Measurements from ENCODE around the gene CNNM4. TPM values are rescaled to one million over a fixed set of nuclear protein-coding genes. Genes with fewer than 3 reads are reported as not detected.

CNNM4 gene
- polyA plus RNA-seq, 6 donors from 2014 or later: 3.3 to 9.4 (median 6.3) TPM; not detected in 1

DNA sequence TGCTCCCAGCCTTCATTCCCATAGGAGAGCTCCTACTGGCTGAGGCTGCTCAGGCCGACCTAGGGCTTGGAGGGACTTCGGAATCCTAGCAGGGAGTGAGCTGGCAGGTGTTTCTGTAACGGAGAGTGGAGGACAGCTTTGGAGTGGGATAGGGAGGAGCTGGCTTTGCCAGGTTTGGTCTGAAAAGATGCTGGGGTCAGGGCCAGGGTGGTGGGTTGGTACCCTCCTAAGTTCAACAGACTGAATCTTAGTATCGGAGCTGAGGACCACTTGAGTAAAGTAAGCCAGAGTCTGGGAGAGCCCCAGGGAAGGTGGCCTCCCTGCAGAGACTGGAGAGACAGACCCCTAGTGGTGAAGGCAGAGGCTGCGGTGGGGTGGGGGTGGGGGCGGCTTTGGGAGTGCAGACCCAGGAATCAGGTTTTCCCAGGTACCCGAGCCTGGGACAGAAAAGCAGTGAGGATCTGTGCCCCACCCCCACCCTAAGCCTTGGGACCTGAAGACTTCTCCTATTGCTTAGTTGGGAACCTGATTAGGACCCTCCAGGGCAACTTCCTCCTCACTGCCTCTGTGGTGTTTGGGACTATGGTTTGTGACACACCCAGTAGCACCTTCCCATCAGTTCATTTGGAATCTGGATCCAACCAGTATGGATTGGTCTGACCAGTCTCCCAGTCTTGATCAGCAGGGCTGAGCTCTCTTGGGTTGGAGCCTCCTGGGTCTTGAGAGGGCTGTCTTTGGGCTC is 3.0 kb downstream of the CNNM4 start:
- Mint-ChIP-seq H3K4me1 (peaks cover 68 to 87% (median 71%) of the 10 kb centered on the region in 3 donors), H3K27ac (peak overlapping the region in 2 of 6 donors; percentile 61 to 84), H3K4me3 (peak overlapping the region; percentile 79 to 94 (median 92)), H3K36me3 (no peaks in the 10 kb centered on the region), H3K27me3 (no peaks in the 10 kb centered on the region), H3K9me3 (no peaks in the 10 kb centered on the region)
- ATAC-seq (ENCODE audit: low read depth in 2 of 2) (no peak), DNase-seq (peak; percentile 11)

GRCh38 chr2:96764253-96764637 is 3.5 kb downstream of the CNNM4 start:
- no peaks in the 10 kb centered on the region for H3K36me3 Mint-ChIP-seq
- ATAC-seq (ENCODE audit: low read depth in 2 of 2): no peak
- peak overlapping the region; percentile 79 to 94 (median 92) for H3K4me3 Mint-ChIP-seq
- no peaks in the 10 kb centered on the region for H3K27me3 Mint-ChIP-seq
- peak overlapping the region in 2 of 6 donors; percentile 61 to 87 for H3K27ac Mint-ChIP-seq
- peak; percentile 20 for DNase-seq
- peaks cover 69 to 88% (median 77%) of the 10 kb centered on the region in 3 donors for H3K4me1 Mint-ChIP-seq
- H3K9me3 Mint-ChIP-seq: no peaks in the 10 kb centered on the region

- Mint-ChIP-seq H3K36me3 (no peaks in the 10 kb centered on the region), H3K27ac (peak overlapping the region in 3 of 6 donors; percentile 22 to 68 (median 62)), H3K9me3 (no peaks in the 10 kb centered on the region), H3K4me1 (peaks cover 55 to 79% (median 67%) of the 10 kb centered on the region in 3 donors), H3K27me3 (no peaks in the 10 kb centered on the region), H3K4me3 (peak overlapping the region; percentile 38 to 85 (median 69))
- ATAC-seq (ENCODE audit: low read depth in 2 of 2): no peak
- DNase-seq: no peak
Observed at GRCh38 chr2:96767135-96767871, 6.6 kb downstream of the CNNM4 start.

DNA sequence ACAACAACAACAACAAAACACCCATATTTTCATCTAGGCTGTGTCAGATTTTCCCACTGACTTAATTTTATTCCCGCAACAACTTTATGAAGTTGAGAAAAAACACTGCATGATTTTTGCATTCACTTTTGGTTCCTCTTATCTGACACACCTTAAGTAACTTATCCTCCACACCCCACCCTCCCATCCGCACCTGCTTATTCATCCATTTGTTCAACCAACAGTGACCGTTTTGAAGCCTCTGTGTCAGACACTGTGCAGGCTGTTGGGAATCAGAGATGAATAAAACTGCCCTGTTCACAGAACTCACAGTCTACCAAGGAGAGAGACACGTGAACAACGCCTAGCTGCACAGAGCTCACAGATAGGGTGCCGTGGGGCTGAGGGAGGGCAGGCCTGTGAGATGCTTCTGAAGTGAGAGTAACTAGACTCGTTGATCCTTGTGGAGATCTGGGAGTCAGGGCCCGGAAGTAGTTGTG is 7.4 kb downstream of the CNNM4 start:
- ATAC-seq (ENCODE audit: low read depth in 2 of 2) (peak; percentile 72 to 85), DNase-seq (peak; percentile 39)
- Mint-ChIP-seq H3K27ac (peak overlapping the region; percentile 20 to 87 (median 60)), H3K9me3 (no peaks in the 10 kb centered on the region), H3K36me3 (no peaks in the 10 kb centered on the region), H3K27me3 (no peaks in the 10 kb centered on the region), H3K4me1 (peaks cover 55 to 79% (median 67%) of the 10 kb centered on the region in 3 donors), H3K4me3 (peak overlapping the region; percentile 39 to 85 (median 60))

DNA sequence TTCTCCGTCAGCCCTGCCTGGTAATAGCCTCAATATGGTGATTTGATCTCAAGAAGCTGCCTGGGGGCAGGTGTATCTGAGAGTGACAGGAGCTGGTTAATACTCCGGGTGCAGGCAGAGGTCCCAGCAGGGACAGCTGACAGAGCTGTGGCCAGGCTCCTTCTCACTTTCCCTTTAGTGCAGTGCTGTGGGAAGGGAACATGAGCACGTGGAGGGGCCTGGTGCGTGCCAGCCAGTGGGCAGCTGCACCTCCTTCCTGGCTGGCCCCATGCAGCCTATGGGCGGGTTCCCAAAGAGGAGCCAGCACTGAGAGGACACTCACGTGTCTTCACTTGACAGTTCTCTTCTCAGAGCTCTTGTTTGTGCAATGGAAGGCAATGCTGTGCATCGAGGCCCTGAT is 9.1 kb downstream of the CNNM4 start:
- no peaks in the 10 kb centered on the region for H3K27me3 Mint-ChIP-seq
- ATAC-seq (ENCODE audit: low read depth in 2 of 2) (no peak), DNase-seq (no peak)
- H3K4me1 Mint-ChIP-seq: peaks cover 53 to 77% (median 54%) of the 10 kb centered on the region in 3 donors
- H3K4me3 Mint-ChIP-seq: no peak overlapping the region
- H3K27ac Mint-ChIP-seq: peak overlapping the region in 3 of 6 donors; percentile 16 to 60 (median 26)
- no peaks in the 10 kb centered on the region for H3K9me3 Mint-ChIP-seq
- no peaks in the 10 kb centered on the region for H3K36me3 Mint-ChIP-seq

DNA sequence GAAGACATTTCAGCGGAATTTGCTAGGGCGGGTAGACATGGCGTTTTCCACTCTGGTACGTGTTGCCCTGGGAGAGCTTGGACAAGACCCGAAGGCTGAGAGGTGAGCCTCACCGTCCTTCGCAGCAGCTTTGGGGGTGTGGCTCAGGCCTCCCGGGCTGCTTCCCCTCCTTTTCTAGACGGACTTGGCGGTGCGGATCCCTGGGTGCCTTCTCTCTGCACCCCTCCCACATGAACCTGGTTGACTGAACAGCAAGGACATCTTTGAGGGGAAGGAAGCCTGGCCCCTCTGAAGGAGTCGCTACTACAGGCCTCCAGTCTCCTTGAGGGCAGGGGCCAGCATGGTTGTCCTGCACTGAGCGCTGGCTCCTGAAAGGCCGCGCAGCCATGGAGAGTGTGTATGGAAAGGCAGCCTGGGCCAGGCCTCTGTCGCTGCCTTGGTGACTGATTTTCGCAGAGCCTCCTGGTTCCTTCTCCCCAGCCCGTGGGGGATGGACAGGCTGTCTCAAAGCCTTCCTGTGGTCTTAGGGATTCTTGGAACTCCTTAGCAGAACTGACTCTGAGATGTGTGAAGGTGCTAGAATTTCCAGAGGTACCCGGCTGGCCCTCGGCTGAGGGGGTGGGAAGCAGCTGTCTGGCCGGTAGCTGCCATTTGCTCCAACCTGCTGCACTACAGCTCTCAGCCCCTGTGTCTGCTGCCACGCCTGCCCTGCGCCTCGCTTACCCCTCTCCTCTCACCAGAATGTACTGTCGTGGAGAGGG is 9.9 kb downstream of the CNNM4 start:
- H3K4me3 Mint-ChIP-seq: no peak overlapping the region
- H3K9me3 Mint-ChIP-seq: no peaks in the 10 kb centered on the region
- H3K4me1 Mint-ChIP-seq: peaks cover 59 to 84% (median 60%) of the 10 kb centered on the region in 3 donors
- H3K27me3 Mint-ChIP-seq: no peaks in the 10 kb centered on the region
- H3K27ac Mint-ChIP-seq: peak overlapping the region in 3 of 6 donors; percentile 22 to 60 (median 26)
- ATAC-seq (ENCODE audit: low read depth in 2 of 2): no peak
- no peaks in the 10 kb centered on the region for H3K36me3 Mint-ChIP-seq
- DNase-seq: no peak

DNA sequence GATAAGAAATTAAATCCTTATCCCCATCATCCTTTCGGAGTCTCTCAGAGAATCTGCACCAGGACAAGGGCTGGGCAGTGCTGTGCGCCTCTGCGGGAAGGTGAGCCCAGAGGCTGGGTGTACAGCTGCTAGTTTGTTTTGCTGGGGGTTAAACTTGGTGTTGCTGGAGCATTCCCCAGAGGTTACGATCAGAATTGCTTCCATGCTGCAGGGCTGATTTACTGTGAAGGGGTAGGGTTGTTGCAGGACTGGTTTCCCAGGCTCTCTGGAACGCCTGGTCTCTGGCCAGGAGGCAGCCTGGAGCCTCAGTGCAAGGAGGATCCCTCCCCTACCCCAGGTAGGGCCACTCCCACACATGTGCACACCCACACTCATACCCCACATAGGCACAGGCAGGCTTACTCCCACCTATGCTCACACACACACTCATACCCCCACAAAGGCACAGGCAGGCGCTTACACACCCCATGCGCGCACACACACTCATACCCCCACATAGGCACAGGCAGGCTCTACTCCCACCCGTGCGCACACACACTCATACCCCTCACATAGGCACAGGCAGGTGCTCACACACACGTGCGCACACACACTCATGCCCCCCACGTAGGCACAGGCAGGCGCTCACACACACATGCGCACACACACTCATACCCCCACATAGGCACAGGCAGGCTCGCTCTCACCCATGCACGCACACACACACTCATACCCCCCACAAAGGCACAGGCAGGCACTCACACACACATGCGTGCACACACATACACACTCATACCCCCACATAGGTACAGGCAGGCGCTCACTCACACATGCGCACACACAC is 11.3 kb downstream of the CNNM4 start:
- peaks cover 58 to 83% (median 63%) of the 10 kb centered on the region in 3 donors for H3K4me1 Mint-ChIP-seq
- DNase-seq: no peak
- H3K27me3 Mint-ChIP-seq: no peaks in the 10 kb centered on the region
- peak overlapping the region in 5 of 8 donors; percentile 15 to 71 (median 30) for H3K4me3 Mint-ChIP-seq
- ATAC-seq (ENCODE audit: low read depth in 2 of 2): no peak
- peaks cover 0 to 2% (median 0%) of the 10 kb centered on the region in 7 donors for H3K9me3 Mint-ChIP-seq
- H3K36me3 Mint-ChIP-seq: no peaks in the 10 kb centered on the region
- peak overlapping the region in 3 of 6 donors; percentile 58 to 80 (median 68) for H3K27ac Mint-ChIP-seq

- Mint-ChIP-seq H3K36me3 (no peaks in the 10 kb centered on the region), H3K27ac (peak overlapping the region in 4 of 6 donors; percentile 15 to 90 (median 86)), H3K27me3 (no peaks in the 10 kb centered on the region), H3K4me3 (peak overlapping the region in 7 of 8 donors; percentile 16 to 84 (median 56)), H3K4me1 (peaks cover 48 to 75% (median 53%) of the 10 kb centered on the region in 3 donors), H3K9me3 (peaks cover 0 to 2% (median 0%) of the 10 kb centered on the region in 7 donors)
- ATAC-seq (ENCODE audit: low read depth in 2 of 2): no peak
- DNase-seq: no peak
Observed at GRCh38 chr2:96772903-96773671, 12.4 kb downstream of the CNNM4 start.

DNA sequence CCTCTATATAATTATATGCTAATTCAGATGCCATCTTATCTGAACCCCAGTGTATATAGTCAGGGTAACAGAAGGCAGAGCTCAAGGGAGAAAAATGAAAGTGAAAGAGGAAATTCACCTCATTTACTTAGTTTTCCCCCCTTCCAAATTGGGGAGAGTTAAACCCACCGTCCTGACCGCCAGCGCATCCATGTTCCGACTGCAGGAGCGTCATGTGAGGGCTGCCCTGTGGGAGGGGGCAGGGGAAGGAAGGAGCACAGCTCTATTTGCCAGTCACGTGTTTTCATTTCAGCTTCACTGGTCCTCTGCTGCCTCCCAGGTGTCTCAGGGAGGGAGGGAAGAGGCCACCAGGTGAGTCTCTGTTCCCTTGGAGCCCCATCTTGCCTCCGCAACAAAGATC is 13.2 kb downstream of the CNNM4 start:
- peak; percentile 73 to 77 for ATAC-seq (ENCODE audit: low read depth in 2 of 2)
- H3K27me3 Mint-ChIP-seq: no peaks in the 10 kb centered on the region
- peak; percentile 53 for DNase-seq
- H3K4me3 Mint-ChIP-seq: peak overlapping the region; percentile 84 to 96 (median 93)
- no peaks in the 10 kb centered on the region for H3K36me3 Mint-ChIP-seq
- H3K9me3 Mint-ChIP-seq: peaks cover 0 to 2% (median 0%) of the 10 kb centered on the region in 7 donors
- peak overlapping the region; percentile 85 to 98 (median 95) for H3K27ac Mint-ChIP-seq
- peaks cover 40 to 67% (median 44%) of the 10 kb centered on the region in 3 donors for H3K4me1 Mint-ChIP-seq

GRCh38 chr2:96775160-96775559 is 14.5 kb downstream of the CNNM4 start:
- peaks cover 34 to 55% (median 37%) of the 10 kb centered on the region in 3 donors for H3K4me1 Mint-ChIP-seq
- no peak for DNase-seq
- peak overlapping the region in 5 of 6 donors; percentile 22 to 85 (median 69) for H3K27ac Mint-ChIP-seq
- H3K4me3 Mint-ChIP-seq: peak overlapping the region in 6 of 8 donors; percentile 29 to 84 (median 56)
- ATAC-seq (ENCODE audit: low read depth in 2 of 2): no peak
- no peaks in the 10 kb centered on the region for H3K27me3 Mint-ChIP-seq
- H3K9me3 Mint-ChIP-seq: peaks cover 0 to 2% (median 0%) of the 10 kb centered on the region in 7 donors
- peaks cover 0 to 2% of the 10 kb centered on the region in 2 donors for H3K36me3 Mint-ChIP-seq

- Mint-ChIP-seq H3K4me1 (peaks cover 0 to 7% (median 0%) of the 10 kb centered on the region in 3 donors), H3K36me3 (peaks cover 0 to 6% of the 10 kb centered on the region in 2 donors), H3K27me3 (no peaks in the 10 kb centered on the region), H3K4me3 (no peak overlapping the region), H3K9me3 (no peaks in the 10 kb centered on the region), H3K27ac (no peak overlapping the region)
- ATAC-seq (ENCODE audit: low read depth in 2 of 2) (no peak), DNase-seq (no peak)
Observed at GRCh38 chr2:96783388-96783787, 22.7 kb downstream of the CNNM4 start.

- DNase-seq (no peak), ATAC-seq (ENCODE audit: low read depth in 2 of 2) (no peak)
- Mint-ChIP-seq H3K9me3 (no peaks in the 10 kb centered on the region), H3K4me1 (peaks cover 1 to 9% (median 5%) of the 10 kb centered on the region in 3 donors), H3K4me3 (no peak overlapping the region), H3K27me3 (no peaks in the 10 kb centered on the region), H3K36me3 (no peaks in the 10 kb centered on the region), H3K27ac (no peak overlapping the region)
Observed at GRCh38 chr2:96787411-96787810, 26.7 kb downstream of the CNNM4 start.

All from naive B cell (primary cell).